Left lung (tissue), 10 donors: Measurements from ENCODE around the gene HNRNPU. TPM values are rescaled to one million over a fixed set of nuclear protein-coding genes. Genes with fewer than 3 reads are reported as not detected.

ENCODE experiments used
- ATAC-seq: fragments of 200-7000 bp; cut with Tn5 transposase; one replicate; pipeline ENCODE4 v1.9.1; 2020; ENCODE audit warnings: moderate library complexity
- DNase-seq, 4 donors: peaks; one replicate each; pipeline ENCODE4 v3.0.0-alpha.2; 2013 to 2020
- H3K27ac ChIP-seq, 2 donors: fragments of 200-600 bp; sonication (generic) in 1 of 2; one replicate each; pipeline versions ENCODE4 v1.5.0 to v1.8.0; 2020 to 2021
- H3K27me3 ChIP-seq, 2 donors: fragments of 200-600 bp; sonication (generic) in 1 of 2; one replicate each; pipeline versions ENCODE4 v1.5.0 to v1.8.0; 2020 to 2021
- H3K36me3 ChIP-seq, 2 donors: fragments of 200-600 bp; sonication (generic) in 1 of 2; one replicate each; pipeline versions ENCODE4 v1.5.0 to v1.8.0; 2020 to 2021
- H3K4me1 ChIP-seq, 2 donors: fragments of 200-600 bp; one replicate each; pipeline ENCODE4 v1.8.0; 2021
- H3K4me3 ChIP-seq, 2 donors: fragments of 200-600 bp; sonication (generic) in 1 of 2; one replicate each; pipeline versions ENCODE4 v1.5.0 to v1.8.0; 2020 to 2021; ENCODE audit warnings: mild to moderate bottlenecking in 1 of 2
- H3K9me3 ChIP-seq, 2 donors: fragments of 200-600 bp; sonication (generic) in 1 of 2; one replicate each; pipeline versions ENCODE4 v1.5.0 to v1.8.0; 2020 to 2021
- CTCF ChIP-seq, 2 donors: fragments of 200-600 bp; sonication (generic) in 1 of 2; IDR thresholded peaks; one replicate each; pipeline versions ENCODE4 v1.5.0 to v1.8.0; 2021; ENCODE audit warnings: antibody characterized with exemption in 2 of 2
- intact Hi-C, 2 donors: fragments of 100-400 bp; cut with DNase I; formaldehyde crosslinking; loops; one replicate each; pipeline versions ENCODE4 v1.11.2 to v1.14.2; 2022
- polyA plus RNA-seq, 6 donors: library from polyadenylated mRNA; unstranded; fragments of 120-200 nt; gene quantifications; one replicate each; pipeline ENCODE4 v1.2.1, GENCODE V29; 2013; ENCODE audit not compliant: insufficient read length in 6 of 6
- total RNA-seq, 2 donors: library from RNA; stranded (reverse); fragmentation: NEBNext Ultra II Directional; extraction: Animal tissue kit (Norgen Biotek cat#: 25700); gene quantifications; one replicate each; pipeline ENCODE4 v1.2.1, GENCODE V29; 2021
- donor health status: DM: no; HTN: yes; CAD: no.
- donor health status: DM: no; HTN: no; CAD: no.

HNRNPU gene
- total and polyA plus RNA-seq, 8 donors: 248 to 663 (median 608) TPM

DNA sequence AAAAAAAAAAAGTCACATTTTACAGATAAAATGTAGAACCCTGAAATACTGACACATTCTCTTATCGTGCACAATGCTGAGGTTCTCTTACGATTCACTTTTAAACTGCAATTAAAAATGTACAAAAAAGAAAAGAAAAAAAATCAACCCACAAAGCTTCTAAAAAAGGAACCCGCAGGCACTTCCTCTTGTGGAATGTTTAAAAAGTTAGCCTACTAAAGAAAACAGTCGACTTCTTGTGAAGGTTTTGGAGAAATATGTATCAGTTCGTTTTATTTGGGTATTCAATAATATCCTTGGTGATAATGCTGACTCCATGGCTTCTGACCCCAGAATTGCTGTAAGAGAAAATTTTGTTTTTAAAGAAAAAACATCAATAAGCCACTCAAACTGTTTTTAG lies 10.2 kb downstream of the HNRNPU start:
- TF ChIP-seq CTCF (IDR thresholded peaks at IDR 0.05): no peak
- Histone ChIP-seq H3K27ac (peak overlapping the region in 1 of 2 donors; percentile 58), H3K9me3 (no peaks in the 10 kb centered on the region), H3K36me3 (peaks cover 0 to 100% of the 10 kb centered on the region in 2 donors), H3K4me3 (no peak overlapping the region), H3K27me3 (no peaks in the 10 kb centered on the region), H3K4me1 (peaks cover 4 to 72% of the 10 kb centered on the region in 2 donors)
- intact Hi-C loops: no loop called here
- ATAC-seq (no peak), DNase-seq (no peak)

DNA sequence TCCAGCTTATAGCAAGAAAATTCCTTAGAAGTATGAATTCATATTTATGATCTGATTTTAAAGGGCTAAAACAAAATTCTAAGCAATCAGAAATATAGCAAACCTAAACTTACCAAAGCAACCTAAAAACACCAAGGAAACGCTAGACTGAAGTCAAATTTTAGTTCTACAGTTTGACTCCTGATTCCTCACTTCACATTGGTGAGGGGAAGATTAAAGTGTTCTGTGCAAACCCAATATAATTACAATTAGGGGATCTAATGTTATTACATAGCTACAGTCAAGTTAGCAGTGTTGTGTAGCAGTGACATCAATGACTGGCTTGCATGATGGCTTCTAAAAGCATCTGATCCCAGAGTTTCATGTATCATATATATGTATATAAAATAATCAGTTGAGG lies 11.6 kb downstream of the HNRNPU start:
- Histone ChIP-seq H3K27ac (no peak overlapping the region), H3K36me3 (peaks cover 0 to 100% of the 10 kb centered on the region in 2 donors), H3K9me3 (no peaks in the 10 kb centered on the region), H3K4me1 (peaks cover 0 to 58% of the 10 kb centered on the region in 2 donors), H3K27me3 (no peaks in the 10 kb centered on the region), H3K4me3 (no peak overlapping the region)
- TF ChIP-seq CTCF (IDR thresholded peaks at IDR 0.05): no peak
- intact Hi-C loops: no loop called here
- ATAC-seq (no peak), DNase-seq (no peak)

GRCh38 chr1:244851546-244852231 lies 12.7 kb downstream of the HNRNPU start:
- Histone ChIP-seq H3K27ac (no peak overlapping the region), H3K27me3 (no peaks in the 10 kb centered on the region), H3K36me3 (peaks cover 0 to 100% of the 10 kb centered on the region in 2 donors), H3K4me3 (no peak overlapping the region), H3K4me1 (peaks cover 0 to 48% of the 10 kb centered on the region in 2 donors), H3K9me3 (no peaks in the 10 kb centered on the region)
- ATAC-seq: no peak
- intact Hi-C loops: no loop called here
- DNase-seq: no peak
- TF ChIP-seq CTCF (IDR thresholded peaks at IDR 0.05): no peak

DNA sequence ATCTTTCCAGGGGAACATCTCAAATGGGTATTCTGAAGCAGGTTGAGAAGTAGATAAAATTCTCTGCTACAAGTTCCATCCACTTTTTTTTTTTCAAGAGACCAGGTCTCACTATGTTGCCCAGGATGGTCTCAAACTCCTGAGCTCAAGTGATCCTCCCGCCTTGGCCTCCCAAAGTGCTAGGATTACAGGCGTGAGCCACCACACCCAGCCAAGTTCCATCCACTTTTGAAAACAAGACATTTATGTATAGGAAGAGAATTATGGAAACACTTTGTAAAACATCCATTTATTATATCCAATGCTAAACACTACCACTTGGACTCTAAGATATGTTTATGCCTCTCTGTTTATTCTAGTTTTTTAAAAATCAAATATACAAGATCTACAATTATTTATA lies 13.4 kb downstream of the HNRNPU start:
- no peaks in the 10 kb centered on the region for H3K9me3 ChIP-seq
- intact Hi-C loops: no loop called here
- peaks cover 0 to 40% of the 10 kb centered on the region in 2 donors for H3K4me1 ChIP-seq
- H3K4me3 ChIP-seq: no peak overlapping the region
- ATAC-seq (no peak), DNase-seq (no peak)
- no peak for TF ChIP-seq CTCF (IDR thresholded peaks at IDR 0.05)
- H3K36me3 ChIP-seq: peaks cover 0 to 100% of the 10 kb centered on the region in 2 donors
- H3K27me3 ChIP-seq: no peaks in the 10 kb centered on the region
- H3K27ac ChIP-seq: peak overlapping the region in 1 of 2 donors; percentile 18

- H3K4me1 ChIP-seq: peaks cover 0 to 39% of the 10 kb centered on the region in 2 donors
- ATAC-seq (no peak), DNase-seq (no peak)
- intact Hi-C loops: no loop called here
- no peak overlapping the region for H3K4me3 ChIP-seq
- no peaks in the 10 kb centered on the region for H3K9me3 ChIP-seq
- H3K36me3 ChIP-seq: peaks cover 0 to 100% of the 10 kb centered on the region in 2 donors
- no peak for TF ChIP-seq CTCF (IDR thresholded peaks at IDR 0.05)
- no peaks in the 10 kb centered on the region for H3K27me3 ChIP-seq
- peak overlapping the region in 1 of 2 donors; percentile 18 for H3K27ac ChIP-seq
These were observed 14.1 kb downstream of the HNRNPU start for GRCh38 chr1:244850099-244850852.
